GM10847 (cell line): ENCODE data around the gene NCEH1.

Experiments
- POLR2A ChIP-seq: IDR thresholded peaks from 2 replicates; pipeline ENCODE4 v1.6.1; 2011; ENCODE audit not compliant: insufficient read length; ENCODE audit errors: extremely low read depth

Gene NCEH1

DNA sequence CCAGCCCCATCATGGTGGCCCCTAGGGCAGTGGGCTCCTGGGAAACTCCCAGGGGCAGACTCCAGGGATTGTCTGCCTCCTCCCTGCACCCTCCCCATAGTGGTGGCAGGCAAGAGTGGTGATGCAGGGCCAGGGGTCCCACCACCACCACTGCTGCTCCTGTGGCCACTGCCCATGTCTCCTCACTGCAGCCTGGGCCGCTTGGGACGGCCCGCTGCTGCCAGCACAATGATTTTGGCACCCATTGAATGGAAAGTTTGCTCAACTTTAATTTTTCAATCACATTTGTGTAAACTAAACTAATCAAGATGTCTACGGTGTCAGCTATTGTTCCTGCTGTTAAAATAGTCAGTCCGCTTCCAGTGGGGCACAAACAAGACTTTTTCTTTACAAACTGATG is 95.6 kb downstream of the NCEH1 start:
- no peak for TF ChIP-seq POLR2A

DNA sequence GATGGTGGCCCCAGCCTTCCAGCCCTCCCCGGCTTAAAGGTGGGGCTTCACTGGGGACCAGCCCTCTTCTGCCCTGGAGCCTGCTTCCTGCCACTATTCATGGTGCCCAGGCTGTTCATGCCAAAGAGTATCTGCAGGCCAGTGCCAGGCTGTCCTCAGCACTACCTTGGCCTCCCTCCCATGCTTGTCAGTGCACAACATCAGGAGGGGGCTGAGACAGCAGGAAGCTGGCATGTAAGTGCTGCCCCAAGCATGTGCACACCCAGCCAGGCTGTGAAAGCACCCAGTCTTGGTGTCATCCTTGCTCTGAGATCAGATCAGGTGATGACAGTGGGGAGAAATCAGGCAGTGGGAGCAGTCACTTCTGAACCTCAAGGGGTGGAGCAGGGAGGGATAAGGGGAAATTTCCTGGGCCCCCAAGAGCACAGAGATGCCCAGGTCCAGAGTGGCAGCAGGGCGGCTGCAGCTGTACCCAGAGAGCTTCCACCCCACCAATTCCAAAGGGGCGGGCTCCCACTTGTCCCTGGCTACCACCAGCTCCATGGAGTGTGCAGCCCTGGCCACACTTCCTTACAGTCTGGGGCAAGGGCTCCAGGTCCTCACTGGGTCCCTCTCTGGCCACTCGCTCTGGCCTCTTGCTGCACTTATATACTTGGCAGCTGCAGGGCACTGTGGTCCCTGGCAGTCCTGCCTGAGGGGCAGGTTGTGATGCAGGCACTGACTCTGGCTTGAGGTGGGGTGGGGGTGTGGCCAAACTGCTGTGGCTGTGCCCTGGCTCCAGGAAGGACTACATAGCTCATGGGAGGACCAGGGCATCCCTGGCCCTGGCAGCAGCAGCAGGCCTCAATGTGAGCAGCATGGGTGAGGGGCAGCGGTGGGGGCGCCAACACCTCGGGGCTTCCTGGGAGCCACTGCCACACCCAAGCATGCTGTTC is 96.3 kb downstream of the NCEH1 start:
- no peak for TF ChIP-seq POLR2A

DNA sequence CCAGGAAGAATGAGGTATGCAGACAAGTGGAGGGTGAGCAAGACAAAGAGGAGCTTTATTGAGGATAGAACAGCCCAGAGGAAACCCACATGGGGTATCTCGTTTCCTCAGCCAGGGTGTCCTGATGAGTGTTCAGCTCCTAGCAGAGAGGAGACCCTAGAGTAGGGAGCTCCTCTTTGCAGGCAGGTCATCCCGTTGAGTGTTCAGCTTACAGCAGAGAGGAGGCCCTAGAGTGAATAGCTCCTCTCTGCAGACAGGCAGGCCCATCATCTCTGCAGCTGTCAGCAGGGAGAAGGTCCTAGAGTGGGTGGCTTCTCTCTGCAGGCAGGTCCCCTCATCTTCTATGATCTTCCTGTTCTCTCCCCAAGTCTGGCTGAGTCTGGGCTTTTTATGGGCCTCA is 97.0 kb downstream of the NCEH1 start:
- no peak for TF ChIP-seq POLR2A

DNA sequence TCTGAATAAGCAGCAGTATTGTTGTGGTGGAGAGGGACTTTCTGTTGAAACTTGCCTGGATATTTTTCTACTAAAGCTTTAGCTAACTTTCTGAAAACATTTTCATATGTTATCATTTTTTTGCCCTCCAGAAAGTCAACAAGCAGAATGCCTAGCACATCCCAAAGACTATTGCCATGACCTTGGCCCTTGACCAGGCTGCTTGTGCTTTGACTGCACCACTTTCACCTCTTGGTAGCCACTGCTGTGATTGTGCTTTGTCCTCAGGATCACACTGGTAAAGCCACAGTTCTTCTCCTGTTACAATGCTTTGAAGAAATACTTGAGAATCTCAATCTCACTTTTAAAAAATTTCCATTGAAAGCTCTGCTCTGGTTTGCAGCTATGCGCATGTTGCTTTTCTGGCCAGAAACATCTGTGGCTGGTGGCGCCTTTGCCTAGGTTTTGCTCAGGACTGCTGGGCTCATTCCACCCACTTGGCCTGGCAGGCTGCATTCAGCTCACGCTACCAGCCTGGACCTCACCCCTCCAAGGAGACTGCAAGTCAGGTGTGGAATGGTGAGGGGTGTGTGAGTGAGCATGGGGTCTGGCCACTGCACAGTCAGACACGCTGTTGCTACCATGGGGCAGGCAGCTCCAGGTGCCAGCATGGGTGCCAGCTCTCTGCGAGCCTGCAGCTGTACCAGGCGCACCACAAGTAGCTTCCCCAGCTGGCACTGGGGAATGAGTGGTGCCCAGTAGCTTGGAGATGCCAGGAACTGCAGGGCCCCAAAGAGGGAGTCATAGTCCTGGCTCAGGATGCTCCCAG is 97.8 kb downstream of the NCEH1 start:
- TF ChIP-seq POLR2A, result no peak

DNA sequence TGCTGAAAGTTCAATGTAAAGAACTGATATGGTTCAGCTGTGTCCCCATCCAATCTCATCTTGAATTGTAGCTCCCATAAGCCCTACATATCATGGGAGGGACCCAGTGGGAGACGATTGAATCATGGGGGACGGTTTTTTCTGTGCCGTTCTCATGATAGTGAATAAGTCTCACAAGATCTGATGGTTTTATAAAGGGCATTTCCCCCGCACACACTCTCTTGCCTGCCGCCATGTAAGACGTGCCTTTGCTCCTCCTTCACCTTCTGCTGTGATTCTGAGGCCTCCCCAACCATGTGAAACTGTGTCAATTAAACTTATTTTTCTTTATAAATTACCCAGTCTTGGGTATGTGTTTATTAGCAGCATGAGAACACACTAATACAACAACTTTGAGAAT is 101.1 kb downstream of the NCEH1 start:
- no peak for TF ChIP-seq POLR2A

DNA sequence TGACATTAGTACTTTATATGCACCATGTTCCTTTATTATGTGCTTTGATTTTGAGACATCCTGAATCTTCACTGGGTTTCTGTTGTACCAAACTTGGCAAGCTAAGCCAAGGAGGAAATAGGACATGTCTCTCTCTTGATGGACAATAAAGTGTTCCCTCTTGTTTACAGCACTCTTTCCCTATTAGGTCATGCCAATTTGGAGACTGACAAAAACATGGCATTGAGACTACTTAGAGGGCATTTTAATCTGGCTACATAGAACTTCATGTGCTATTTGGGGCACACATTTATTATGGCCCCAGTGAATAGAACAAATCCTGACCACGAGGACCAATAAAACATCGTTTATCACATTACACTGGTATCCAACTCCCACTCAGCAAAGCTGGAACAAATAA is 102.3 kb downstream of the NCEH1 start:
- no peak for TF ChIP-seq POLR2A

DNA sequence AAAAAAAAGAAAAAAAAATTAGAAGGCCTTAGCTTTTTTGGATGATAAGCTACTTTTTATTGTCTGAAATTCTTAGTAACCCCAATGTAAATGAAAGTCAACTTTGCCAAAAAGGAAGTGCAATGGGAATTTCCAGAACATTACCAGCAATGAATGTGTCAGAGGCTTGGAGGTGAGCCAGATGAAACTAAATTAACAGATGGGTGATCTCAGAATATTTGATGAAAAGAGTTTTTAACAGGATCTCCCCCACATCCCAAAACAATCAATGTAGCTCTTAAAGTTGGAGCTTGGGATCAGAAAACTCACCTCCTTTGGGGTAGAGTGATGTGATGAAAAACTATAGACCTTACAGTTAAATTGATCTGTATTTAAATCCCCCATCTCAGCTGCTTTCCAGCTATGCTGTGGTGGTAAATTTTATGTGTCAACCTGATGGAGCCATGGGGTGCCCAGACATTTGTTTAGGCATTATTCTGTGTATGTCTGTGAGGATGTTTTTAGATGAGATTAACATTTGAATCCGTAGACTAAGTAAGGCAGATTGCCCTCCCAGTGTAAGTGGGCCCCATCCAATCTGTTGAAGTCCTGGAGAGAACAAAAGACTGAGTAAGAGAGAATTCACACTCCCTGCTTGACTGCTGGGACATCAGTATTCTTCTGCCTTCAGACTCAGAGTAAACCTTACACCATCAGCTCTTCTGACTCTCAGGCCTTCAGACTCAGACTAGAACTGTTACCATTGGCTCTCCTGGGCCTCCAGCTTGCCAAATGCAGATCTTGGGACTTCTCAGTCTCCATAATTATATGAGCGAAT is 103.4 kb downstream of the NCEH1 start:
- TF ChIP-seq POLR2A, result no peak

DNA sequence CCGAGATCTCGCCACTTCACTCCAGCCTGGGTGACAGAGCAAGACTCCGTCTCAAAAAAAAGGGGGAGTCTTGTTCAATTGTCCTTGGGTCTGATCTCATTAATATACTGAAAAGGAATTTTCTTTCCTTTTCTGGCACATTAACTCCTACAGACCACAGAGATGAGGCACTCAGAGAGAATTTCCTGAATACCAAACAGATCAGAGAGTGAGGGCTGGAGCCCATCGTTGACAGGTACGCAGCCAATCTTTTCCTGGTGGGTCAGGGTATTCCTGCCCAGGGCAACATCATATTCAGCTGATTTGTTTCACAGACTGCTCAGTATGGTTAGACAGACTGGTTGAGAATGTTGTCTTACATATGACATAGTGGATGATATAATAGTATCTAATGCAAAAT is 104.8 kb downstream of the NCEH1 start:
- no peak for TF ChIP-seq POLR2A

DNA sequence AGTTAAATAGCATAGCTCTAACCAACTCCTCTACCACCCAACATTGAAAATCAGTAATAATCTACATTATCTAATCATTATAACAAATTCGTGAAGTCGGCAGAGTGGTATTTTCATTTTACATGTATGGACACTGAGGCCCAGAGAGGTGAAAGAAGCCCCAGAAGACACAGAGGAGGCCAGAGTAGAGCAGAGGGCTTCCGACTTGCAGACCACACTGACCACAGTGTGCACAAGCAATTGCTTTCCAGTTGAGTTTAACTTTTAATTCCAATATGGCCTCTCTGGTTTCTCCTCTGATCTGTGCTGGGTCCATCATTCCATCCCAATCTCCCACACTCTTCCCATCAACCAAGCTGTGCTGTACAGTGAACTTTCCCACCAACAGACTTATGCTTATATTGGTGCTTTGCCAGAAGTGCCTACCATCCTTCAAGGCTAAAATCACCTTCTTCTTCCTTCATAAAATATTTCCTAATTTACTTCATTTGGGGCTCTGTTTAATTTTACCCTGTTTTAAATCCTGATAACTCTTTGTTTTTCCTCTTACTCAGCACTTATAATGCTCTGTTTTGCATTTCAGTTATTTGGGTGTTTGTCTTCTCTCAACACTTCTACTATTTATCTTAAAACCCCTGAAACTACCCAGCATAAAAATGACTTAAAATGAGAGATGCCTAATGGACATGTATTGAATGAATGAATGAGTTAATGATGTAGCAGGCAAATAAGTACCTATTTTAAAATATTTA is 105.8 kb downstream of the NCEH1 start:
- TF ChIP-seq POLR2A, result no peak

DNA sequence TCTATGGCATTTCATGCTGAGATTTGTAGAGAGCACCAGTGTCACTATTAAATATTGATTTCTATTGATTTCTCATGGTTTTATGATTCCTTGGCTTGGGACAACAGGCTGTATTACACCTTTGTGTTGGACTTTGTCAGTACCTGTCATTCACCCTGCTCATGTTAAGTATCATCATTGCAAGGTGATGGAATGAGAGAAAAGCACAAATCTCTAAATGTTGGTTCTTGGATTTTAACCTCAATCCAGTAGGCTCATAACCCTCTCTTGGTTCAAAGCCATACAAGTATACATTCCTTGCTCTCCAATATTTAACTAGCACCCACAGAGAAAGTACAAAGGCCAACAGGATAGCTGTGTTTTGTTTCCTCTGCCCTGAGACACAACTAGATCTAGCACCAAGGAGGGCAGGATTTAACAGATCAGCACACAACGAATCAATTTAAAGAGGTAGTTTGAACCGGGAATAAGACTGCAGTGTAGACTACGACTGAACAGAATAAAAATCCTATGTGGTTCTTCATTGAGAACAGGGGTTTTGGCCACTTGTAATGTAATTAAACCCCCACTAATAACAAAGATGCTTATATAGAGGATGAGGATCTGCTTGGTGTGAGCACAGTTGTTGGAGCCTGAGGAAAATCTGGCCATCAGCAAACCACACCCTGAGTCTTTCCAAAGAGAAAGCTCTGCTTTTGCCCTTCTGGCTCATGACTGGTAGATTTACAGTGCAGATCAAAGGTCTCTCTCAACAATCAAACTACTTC is 109.6 kb downstream of the NCEH1 start:
- TF ChIP-seq POLR2A, result no peak

DNA sequence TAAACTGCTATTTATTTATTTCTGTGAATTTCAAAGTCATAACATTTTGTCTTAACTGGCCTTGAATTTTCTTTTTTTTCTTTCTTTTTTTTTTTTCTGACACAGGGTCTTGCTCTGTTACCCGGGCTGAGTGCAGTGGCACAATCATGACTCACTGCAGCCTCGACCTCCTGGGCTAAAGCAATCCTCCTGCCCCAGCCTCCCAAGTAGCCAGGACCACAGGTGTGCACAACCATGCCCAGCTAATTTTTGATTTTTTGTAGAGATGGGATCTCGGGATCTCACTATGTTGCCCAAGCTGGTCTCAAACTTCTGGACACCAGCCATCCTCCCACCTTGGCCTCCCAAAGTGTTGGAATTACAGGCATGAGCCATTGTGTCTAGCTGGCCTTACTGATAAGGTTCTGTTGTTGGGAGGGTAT is 110.2 kb downstream of the NCEH1 start:
- TF ChIP-seq POLR2A, result no peak

DNA sequence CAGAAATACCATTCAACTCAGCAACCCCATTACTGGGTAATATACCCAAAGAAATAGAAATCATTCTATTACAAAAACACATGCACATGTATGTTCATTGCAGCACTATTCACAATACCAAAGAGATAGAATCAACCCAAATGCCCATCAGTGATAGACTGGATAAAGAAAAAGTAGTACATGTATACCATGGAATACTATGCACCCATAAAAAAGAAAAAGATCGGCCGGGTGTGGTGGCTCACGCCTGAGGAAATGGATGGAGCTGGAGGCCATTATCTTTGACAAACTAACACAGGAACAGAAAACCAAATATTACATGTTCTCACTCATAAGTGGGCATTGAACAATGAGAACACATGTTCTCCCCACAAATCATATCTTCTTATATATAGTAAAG is 112.0 kb downstream of the NCEH1 start:
- TF ChIP-seq POLR2A, result no peak

DNA sequence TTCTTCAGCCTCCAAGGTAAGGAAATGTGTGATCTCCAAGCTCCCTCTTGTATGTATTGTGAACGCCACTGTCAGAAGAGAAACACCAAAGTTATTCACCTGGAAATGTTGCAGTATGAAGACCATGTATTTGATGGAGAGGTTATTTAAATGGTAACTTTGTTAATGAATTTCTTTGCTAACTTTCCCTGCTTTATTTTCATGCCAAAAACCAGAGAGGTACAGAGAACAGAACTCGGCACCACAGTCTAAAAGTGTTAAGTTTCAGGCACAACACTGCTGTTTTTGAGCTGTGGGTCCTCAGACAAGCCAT is 114.5 kb downstream of the NCEH1 start:
- no peak for TF ChIP-seq POLR2A

DNA sequence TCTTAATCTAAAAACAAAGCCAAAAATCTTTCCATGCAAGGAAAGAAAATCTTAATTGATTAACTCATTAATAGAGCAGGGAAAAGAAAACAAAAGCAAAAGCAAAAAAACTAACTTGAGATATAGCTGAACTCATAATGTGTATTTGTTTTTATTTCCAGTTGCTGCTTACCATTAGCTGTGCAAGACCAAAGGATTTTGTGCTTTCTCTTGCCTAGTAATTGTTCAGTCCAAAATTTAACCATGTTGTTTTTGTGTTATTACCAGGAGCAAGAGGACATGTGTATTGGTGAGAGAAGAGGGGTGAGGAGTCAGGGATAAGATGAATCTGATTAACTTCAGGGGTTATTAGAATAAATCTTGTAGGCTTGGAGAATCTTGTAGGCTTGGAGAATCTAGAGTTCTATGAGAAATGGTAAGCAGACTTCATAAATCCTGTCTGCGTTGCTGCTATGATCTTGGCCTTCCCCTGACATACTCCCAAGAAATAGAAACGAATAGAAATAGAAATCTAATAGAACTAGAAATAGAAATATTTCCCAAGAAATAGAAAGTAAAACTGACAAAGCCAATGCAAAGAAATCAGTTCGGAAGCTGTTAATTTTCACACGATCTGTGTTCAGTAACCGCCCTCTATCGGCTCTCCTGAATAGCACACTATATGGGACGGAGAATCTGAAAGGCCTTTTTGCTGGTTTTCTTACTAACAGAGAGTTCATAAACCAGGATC is 115.0 kb downstream of the NCEH1 start:
- no peak for TF ChIP-seq POLR2A
